ENCODE results near the gene SLC12A7. TPM values are rescaled to one million over a fixed set of nuclear protein-coding genes. Genes with fewer than 3 reads are reported as not detected.
A peak's percentile ranks its signal among the peaks of the same experiment; 100 is the strongest.
"Not testable (repeated sequence)": the region's sequence is repeated elsewhere in the genome, so short reads cannot be mapped to it uniquely, and the experiment has no call there.

Gene SLC12A7
- total RNA-seq, 2 experiments from 2014 or later = 101 to 111 TPM

DNA sequence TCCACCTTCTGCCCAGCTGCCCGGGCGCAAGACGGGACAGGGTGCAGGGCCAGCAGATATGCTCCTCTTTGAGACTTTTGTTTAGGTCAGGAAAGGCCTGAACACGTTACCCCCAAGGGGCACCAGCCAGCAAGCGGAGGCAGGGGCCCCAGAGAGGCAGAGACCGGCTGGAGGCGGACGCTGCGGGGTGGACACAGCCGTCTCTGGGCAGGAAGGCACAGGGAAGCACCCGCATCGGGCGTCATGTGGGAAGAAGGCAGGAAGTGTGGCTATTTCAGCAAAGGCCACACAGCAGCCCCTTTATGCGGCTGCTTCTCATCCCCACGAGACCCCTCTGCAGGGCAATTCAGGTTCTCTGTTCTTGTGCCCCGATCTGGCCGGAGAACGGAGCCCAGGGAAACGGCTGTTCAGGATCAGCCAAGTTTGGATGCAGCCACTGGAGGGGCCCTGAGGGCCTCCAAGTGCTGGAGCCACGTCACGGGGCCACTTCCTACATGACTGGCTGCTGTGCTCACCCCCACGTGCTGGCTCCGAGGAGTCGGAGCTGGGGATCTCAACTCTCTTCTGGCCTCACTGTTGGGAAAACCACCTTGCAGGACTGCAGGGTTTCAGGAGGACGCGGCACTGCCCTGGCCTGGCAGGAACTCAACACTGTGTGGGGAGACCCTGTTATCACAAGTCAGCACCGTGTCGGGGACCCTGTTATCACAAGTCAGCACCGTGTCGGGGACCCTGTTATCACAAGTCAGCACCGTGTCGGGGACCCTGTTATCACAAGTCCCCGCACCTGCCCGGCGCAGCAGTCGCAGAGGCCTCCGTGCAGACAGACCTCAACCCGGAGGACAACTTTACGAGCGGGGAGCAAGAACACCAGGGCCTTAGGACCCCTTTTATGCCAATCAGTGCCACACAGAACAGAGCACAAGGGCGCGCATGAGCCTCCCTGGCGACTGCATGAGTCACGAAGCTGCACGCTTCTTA is 44.4 kb downstream of the SLC12A7 start:
- Mint-ChIP-seq H3K4me1 (ENCODE audit: low read depth) (no peaks in the 10 kb centered on the region), H3K27ac (no peak overlapping the region), H3K4me3 (no peak overlapping the region), H3K36me3 (ENCODE audit: low read depth) (peaks cover 12% of the 10 kb centered on the region), H3K27me3 (ENCODE audit: low read depth) (no peaks in the 10 kb centered on the region), H3K9me3 (ENCODE audit: insufficient read depth) (no peaks in the 10 kb centered on the region)
- ATAC-seq = no peak
- no peak for DNase-seq
- ChIA-PET POLR2A (no interaction called here), CTCF (interaction anchor here (0.8 kb wide), 1 partner anchor 73 kb away, joined by 3 read pairs; no protein-coding TSS in a partner anchor)

DNA sequence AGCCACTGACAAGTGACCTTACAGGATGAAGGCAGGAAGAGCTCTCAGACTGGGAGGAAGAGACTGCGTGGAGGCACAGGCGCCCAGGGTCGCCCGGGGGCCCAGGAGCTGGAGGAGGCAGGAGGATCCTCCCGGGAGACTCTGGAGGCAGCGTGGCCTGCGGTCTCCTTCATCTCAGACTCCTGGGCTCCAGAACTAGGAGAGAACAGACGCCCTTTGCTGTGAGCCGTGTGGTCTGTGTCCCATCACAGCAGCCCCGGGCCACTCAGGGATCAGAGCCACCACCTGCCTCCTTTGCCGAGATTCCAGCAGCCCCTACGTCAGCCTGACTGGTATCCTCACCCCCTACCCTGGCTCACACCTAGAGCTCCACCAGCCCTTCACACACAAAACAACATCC is 45.2 kb downstream of the SLC12A7 start:
- no peak for ATAC-seq
- Mint-ChIP-seq H3K27me3 (ENCODE audit: low read depth) (no peaks in the 10 kb centered on the region), H3K36me3 (ENCODE audit: low read depth) (peaks cover 15% of the 10 kb centered on the region), H3K27ac (no peak overlapping the region), H3K9me3 (ENCODE audit: insufficient read depth) (no peaks in the 10 kb centered on the region), H3K4me3 (no peak overlapping the region), H3K4me1 (ENCODE audit: low read depth) (no peaks in the 10 kb centered on the region)
- POLR2A ChIA-PET = no interaction called here
- DNase-seq = no peak
- CTCF ChIA-PET = no interaction called here

DNA sequence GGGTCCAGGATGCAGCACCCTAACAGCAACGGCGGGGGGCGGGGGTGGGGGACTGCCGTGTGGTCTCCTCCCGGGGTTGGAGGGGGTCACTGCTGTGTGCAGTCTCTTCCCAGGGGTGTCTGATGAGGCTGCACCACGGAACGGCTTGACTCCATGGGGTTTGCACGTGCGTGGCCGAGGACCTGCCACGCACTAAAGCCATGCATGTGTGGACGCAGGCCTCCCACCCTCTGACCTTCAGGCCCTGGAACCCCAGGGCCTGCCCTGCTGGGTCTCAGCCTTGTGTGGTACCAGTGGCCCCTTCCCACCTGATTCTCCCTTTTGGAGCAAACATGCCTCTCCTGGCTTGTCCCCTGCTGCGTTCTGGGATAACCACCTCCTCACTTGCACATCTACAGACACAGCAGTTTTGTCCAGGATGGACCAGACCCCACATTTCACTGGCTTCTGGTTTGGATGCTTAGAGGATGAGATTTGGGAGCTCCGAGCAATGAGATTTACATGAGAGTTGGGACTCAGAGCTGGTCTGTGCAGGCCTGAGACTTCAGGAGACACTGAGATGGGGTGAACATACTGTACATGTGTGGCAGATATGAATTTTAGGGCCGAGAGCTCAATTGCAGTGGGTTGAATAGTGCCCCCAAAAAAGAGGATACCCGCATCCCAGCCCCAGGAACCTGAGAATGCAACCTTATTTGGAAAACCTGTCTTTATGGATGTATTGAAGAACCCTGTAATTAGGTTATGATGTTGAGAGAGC is 45.8 kb downstream of the SLC12A7 start:
- DNase-seq (no peak), ATAC-seq (peak; percentile 18)
- H3K27ac Mint-ChIP-seq = peak overlapping the region; percentile 70
- H3K27me3 Mint-ChIP-seq (ENCODE audit: low read depth) = no peaks in the 10 kb centered on the region
- ChIA-PET CTCF (no interaction called here), POLR2A (no interaction called here)
- no peaks in the 10 kb centered on the region for H3K4me1 Mint-ChIP-seq (ENCODE audit: low read depth)
- H3K4me3 Mint-ChIP-seq = no peak overlapping the region
- H3K36me3 Mint-ChIP-seq (ENCODE audit: low read depth) = peaks cover 15% of the 10 kb centered on the region
- no peaks in the 10 kb centered on the region for H3K9me3 Mint-ChIP-seq (ENCODE audit: insufficient read depth)

DNA sequence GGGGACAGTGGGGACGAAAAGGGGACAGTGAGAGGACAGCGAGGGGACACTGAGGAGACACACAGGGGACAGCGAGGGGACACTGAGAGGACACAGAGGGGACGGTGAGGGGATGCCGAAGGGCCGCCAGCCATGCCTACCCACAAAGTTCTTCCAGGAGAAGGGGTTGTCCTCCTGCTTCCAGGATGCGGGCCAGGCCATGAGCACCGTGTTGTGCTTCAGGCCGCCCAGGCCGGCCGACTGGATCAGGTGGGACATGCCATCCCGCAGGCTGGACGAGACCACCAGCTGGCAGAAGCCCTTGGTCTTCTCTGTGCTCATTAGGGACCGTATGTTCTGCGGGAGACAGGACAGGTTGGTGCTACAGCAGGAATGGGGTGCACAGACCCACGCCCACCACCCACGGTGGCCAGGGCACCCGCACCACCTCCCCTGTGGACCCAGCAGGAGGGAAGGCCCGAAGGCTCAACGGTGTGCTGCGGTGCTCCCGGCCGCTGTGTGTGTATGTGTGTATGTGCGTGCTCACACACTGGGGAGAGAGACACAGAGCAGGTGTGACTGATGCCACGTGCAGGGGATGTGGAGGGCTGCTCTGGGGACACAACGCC is 46.6 kb downstream of the SLC12A7 start:
- CTCF ChIA-PET = no interaction called here
- POLR2A ChIA-PET = no interaction called here
- Mint-ChIP-seq H3K27me3 (ENCODE audit: low read depth) (no peaks in the 10 kb centered on the region), H3K9me3 (ENCODE audit: insufficient read depth) (no peaks in the 10 kb centered on the region), H3K27ac (no peak overlapping the region), H3K4me1 (ENCODE audit: low read depth) (no peaks in the 10 kb centered on the region), H3K36me3 (ENCODE audit: low read depth) (peaks cover 19% of the 10 kb centered on the region), H3K4me3 (no peak overlapping the region)
- DNase-seq (no peak), ATAC-seq (no peak)

DNA sequence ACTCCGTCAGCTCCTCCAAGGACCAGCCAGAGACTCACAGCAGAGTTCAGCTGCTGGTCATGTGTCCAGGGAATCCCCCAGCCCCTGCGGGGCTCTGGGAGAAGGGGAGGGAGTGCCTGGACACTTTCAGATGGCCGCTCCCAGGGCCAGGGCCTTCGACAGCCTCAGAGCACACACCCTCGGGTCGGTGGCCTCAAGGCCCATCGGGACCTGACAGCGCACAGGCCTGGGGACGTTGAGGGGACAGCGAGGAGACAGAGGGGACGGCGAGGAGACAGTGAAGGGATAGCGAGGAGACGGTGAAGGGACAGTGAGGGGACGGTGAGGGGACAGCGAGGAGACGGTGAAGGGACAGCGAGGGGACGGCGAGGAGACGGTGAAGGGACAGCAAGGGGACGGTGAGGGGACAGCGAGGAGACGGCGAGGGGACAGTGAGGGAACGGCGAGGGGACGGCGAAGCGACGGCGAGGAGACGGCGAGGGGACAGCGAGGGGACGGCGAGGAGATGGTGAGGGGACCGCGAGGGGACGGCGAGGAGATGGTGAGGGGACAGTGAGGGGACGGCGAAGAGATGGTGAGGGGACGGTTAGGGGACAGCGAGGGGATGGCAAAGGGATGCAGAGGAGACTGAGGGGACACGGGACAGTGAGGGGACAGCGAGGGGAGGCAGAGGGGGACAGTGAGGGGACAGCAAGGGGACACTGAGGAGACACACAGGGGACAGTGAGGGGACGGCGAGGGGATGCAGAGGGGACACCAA is 47.3 kb downstream of the SLC12A7 start:
- ChIA-PET CTCF (no interaction called here), POLR2A (no interaction called here)
- H3K36me3 Mint-ChIP-seq (ENCODE audit: low read depth) = peaks cover 20% of the 10 kb centered on the region
- no peak overlapping the region for H3K4me3 Mint-ChIP-seq
- ATAC-seq (no peak), DNase-seq (no peak)
- H3K4me1 Mint-ChIP-seq (ENCODE audit: low read depth) = no peaks in the 10 kb centered on the region
- no peak overlapping the region for H3K27ac Mint-ChIP-seq
- no peaks in the 10 kb centered on the region for H3K27me3 Mint-ChIP-seq (ENCODE audit: low read depth)
- H3K9me3 Mint-ChIP-seq (ENCODE audit: insufficient read depth) = no peaks in the 10 kb centered on the region

DNA sequence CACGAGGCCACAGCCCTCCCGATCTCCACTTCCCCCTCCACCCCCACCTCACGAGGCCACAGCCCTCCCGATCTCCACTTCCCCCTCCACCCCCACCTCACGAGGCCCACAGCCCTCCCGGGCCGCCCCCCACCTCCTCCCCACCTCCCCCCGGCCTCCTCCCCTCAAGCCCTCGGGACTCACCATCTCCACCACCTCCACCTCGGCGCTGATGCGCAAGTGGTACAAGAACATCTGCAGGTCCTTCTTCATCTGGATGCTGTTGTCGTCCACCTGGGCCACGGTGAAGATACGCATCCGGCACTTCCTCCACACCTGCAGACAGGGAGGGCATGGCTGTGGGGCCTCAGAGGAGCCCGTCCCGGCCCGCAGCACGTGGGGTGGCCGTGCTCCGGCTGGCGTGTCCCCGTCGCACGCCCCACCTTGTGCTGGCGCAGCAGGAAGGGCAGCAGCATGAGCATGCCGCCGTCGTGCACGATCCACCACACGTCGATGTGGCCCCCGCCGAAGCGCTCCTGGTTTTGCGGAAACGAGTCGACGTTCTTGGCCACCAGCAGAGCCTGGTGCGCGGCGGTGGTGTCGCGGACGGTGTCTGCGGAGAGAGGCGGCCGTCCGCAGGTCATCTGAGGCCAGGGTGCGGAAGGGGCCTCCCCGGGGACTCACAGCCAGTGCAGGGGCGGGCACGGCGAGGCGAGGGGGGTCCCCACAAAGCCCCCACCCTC is 48.0 kb downstream of the SLC12A7 start:
- Mint-ChIP-seq H3K4me1 (ENCODE audit: low read depth) (no peaks in the 10 kb centered on the region), H3K4me3 (no peak overlapping the region), H3K27ac (no peak overlapping the region), H3K9me3 (ENCODE audit: insufficient read depth) (no peaks in the 10 kb centered on the region), H3K27me3 (ENCODE audit: low read depth) (no peaks in the 10 kb centered on the region), H3K36me3 (ENCODE audit: low read depth) (peaks cover 24% of the 10 kb centered on the region)
- DNase-seq (no peak), ATAC-seq (no peak)
- POLR2A ChIA-PET = no interaction called here
- CTCF ChIA-PET = no interaction called here

DNA sequence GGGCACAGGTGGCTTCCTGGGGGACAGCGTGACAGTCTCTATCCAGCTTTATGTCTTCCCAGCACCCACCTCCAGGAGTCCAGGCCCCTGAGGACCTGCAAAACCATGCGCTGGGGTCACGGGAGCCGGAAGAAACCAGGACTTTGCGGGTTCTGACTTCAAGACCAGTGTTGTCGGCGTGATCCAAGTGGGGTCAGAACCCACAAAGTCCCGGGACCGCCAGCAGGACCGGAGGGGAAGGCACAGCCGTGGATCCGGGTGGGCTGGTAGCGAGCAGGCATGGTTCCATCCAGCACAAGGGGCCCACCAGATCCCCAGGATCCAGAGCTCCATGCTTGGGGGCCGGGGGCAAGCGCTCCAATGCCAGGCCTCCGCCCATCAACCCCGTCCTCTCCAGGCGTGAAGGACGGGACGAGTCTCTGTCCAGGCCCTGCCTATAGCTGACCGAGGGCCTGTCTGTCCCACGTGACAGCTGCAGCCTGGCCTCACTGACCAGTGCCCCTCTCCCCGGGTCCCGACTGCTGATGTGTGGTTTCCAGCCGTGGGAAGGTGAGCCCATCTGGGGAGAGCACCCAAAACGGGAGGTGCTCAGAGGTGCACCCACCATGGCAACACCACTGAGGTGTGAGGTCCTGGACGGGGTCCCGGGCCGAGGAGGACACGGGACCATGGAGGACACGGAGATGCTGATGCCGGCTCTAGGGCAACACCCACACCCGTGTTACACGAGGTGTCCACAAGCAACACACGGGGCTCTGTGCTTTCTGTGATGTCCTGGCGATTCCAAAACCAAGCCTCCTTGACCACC is 48.9 kb downstream of the SLC12A7 start:
- Mint-ChIP-seq H3K4me3 (no peak overlapping the region), H3K4me1 (ENCODE audit: low read depth) (no peaks in the 10 kb centered on the region), H3K27me3 (ENCODE audit: low read depth) (no peaks in the 10 kb centered on the region), H3K27ac (no peak overlapping the region), H3K36me3 (ENCODE audit: low read depth) (peaks cover 22% of the 10 kb centered on the region), H3K9me3 (ENCODE audit: insufficient read depth) (no peaks in the 10 kb centered on the region)
- CTCF ChIA-PET = no interaction called here
- POLR2A ChIA-PET = no interaction called here
- ATAC-seq = no peak
- DNase-seq = no peak

DNA sequence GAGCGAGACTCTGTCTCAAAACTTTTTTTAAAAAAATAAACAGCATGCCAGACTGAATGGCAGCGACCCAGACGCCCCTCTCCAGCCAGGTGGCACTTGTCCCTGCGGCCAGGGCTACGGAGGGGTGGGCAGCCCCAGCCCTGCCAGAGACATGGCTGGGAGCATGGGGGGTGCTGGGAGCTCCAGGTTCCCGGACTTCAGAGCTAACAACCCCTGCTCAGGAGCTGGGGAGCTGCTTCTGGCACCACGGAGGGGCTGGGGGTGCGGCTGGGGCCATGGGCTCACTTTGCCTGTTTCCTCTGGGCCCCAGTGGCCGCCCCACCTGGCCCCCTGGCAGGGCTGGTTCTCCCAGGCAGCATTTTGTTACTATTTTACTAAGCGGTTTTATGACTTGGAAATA is 49.9 kb downstream of the SLC12A7 start:
- ChIA-PET POLR2A (no interaction called here), CTCF (no interaction called here)
- Mint-ChIP-seq H3K4me3 (no peak overlapping the region), H3K27me3 (ENCODE audit: low read depth) (no peaks in the 10 kb centered on the region), H3K27ac (no peak overlapping the region), H3K36me3 (ENCODE audit: low read depth) (peaks cover 20% of the 10 kb centered on the region), H3K4me1 (ENCODE audit: low read depth) (no peaks in the 10 kb centered on the region), H3K9me3 (ENCODE audit: insufficient read depth) (no peaks in the 10 kb centered on the region)
- ATAC-seq = no peak
- DNase-seq = no peak

DNA sequence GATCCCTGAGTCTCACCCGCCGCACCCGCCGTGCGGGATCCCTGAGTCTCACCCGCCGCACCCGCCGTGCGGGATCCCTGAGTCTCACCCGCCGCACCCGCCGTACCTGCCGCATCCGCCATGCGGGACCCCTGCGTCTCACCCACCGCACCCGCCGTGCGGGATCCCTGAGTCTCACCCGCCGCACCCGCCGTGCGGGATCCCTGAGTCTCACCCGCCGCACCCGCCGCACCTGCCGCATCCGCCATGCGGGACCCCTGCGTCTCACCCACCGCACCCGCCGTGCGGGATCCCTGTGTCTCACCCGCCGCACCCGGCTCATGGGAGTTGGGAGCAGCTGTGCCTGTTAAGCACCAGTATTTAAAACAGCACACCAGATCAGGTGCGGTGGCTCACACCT is 50.6 kb downstream of the SLC12A7 start:
- H3K9me3 Mint-ChIP-seq (ENCODE audit: insufficient read depth); ATAC-seq; DNase-seq; CTCF ChIA-PET; H3K27ac Mint-ChIP-seq; POLR2A ChIA-PET; H3K4me1 Mint-ChIP-seq (ENCODE audit: low read depth); H3K4me3 Mint-ChIP-seq; H3K27me3 Mint-ChIP-seq (ENCODE audit: low read depth): not testable (repeated sequence)
- peaks cover 19% of the 10 kb centered on the region for H3K36me3 Mint-ChIP-seq (ENCODE audit: low read depth)

DNA sequence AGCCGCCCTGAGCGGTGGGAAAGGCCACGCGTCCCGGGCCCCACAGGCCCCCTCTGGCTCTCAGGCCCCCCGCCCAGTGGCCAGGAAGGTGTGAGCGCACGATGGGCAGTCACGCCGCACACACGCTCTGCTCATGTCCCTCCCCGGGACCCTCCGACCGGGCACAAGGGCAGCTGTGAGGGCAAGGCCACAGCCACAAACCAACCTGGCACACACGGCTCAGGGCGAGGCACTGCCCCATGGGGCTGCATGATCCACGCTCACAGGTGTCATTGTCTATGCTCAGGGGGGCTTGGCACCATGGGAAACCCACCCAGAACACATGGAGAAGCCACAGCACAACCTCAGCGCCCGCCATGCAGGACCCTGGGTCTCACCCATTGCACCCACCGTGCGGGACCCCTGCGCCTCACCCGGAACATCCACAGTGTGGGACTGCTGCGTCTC is 51.3 kb downstream of the SLC12A7 start:
- H3K36me3 Mint-ChIP-seq (ENCODE audit: low read depth) = peaks cover 21% of the 10 kb centered on the region
- ChIA-PET POLR2A (no interaction called here), CTCF (no interaction called here)
- H3K27me3 Mint-ChIP-seq (ENCODE audit: low read depth) = no peaks in the 10 kb centered on the region
- ATAC-seq (no peak), DNase-seq (no peak)
- H3K9me3 Mint-ChIP-seq (ENCODE audit: insufficient read depth) = no peaks in the 10 kb centered on the region
- no peaks in the 10 kb centered on the region for H3K4me1 Mint-ChIP-seq (ENCODE audit: low read depth)
- H3K27ac Mint-ChIP-seq = no peak overlapping the region
- no peak overlapping the region for H3K4me3 Mint-ChIP-seq

DNA sequence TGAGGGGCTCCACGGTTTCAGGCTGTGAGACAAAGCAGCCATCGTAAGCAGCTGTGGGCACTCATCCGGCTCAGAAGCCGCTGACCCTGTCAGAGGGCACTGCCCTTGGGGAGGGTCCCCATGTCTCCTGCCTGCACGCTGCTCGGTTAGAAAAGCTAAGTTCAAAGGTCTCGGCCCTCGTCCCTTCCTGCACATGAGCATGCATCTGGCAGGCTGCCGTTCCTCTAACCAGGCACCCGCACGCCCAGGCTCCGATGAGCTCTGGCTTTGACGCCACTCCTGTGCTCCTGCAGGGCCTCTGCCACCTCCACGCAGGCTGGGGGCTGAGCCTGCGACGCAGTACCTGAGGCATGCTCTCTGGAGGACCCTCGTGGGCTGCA is 52.0 kb downstream of the SLC12A7 start:
- H3K27ac Mint-ChIP-seq = no peak overlapping the region
- CTCF ChIA-PET = no interaction called here
- no peaks in the 10 kb centered on the region for H3K4me1 Mint-ChIP-seq (ENCODE audit: low read depth)
- peaks cover 22% of the 10 kb centered on the region for H3K36me3 Mint-ChIP-seq (ENCODE audit: low read depth)
- no peak for ATAC-seq
- POLR2A ChIA-PET = no interaction called here
- no peaks in the 10 kb centered on the region for H3K27me3 Mint-ChIP-seq (ENCODE audit: low read depth)
- H3K4me3 Mint-ChIP-seq = no peak overlapping the region
- no peaks in the 10 kb centered on the region for H3K9me3 Mint-ChIP-seq (ENCODE audit: insufficient read depth)
- no peak for DNase-seq
